Left ventricle myocardium inferior (tissue), 1 donor: ENCODE measurements around the gene DENND1C. TPM values are rescaled to one million over a fixed set of nuclear protein-coding genes. Genes with fewer than 3 reads are reported as not detected.

Experiments used
- DNase-seq: peaks from one replicate; pipeline ENCODE4 v3.0.0-alpha.2; 2020
- H3K27ac ChIP-seq: fragments of 200-600 bp; replicated peaks from 2 replicates; pipeline ENCODE4 v1.8.0; 2021
- H3K27me3 ChIP-seq: fragments of 200-600 bp; 2 replicates; pipeline ENCODE4 v1.8.0; 2021; ENCODE audit warnings: low read depth
- H3K36me3 ChIP-seq: fragments of 200-600 bp; 2 replicates; pipeline ENCODE4 v1.8.0; 2021
- H3K4me1 ChIP-seq: fragments of 200-600 bp; 2 replicates; pipeline ENCODE4 v1.8.0; 2021
- H3K4me3 ChIP-seq: fragments of 200-600 bp; 2 replicates; pipeline ENCODE4 v1.8.0; 2021; ENCODE audit warnings: mild to moderate bottlenecking, moderate library complexity
- H3K9me3 ChIP-seq: fragments of 200-600 bp; replicated peaks from 2 replicates; pipeline ENCODE4 v1.8.0; 2021
- CTCF ChIP-seq: fragments of 200-600 bp; IDR thresholded peaks from 2 replicates; pipeline ENCODE4 v1.8.0; 2021; ENCODE audit warnings: antibody characterized with exemption, mild to moderate bottlenecking, borderline replicate concordance
- intact Hi-C: fragments of 100-400 bp; cut with micrococcal nuclease; formaldehyde crosslinking; loops from one replicate; pipeline ENCODE4 v1.11.0; 2022
- long read RNA-seq: library from polyadenylated mRNA; unstranded; transcript quantifications from one replicate; pipeline ENCODE4 v2.0.0, GENCODE V29; 2021
- total RNA-seq: library from RNA; stranded (reverse); fragmentation: NEBNext Ultra II Directional; extraction: Animal tissue kit (Norgen Biotek cat#: 25700); gene quantifications from one replicate; pipeline ENCODE4 v1.2.1, GENCODE V29; 2021
- donor health status: DM: no; HTN: yes; CAD: no; lungs with severe emphysema.

The DENND1C gene, protein sequence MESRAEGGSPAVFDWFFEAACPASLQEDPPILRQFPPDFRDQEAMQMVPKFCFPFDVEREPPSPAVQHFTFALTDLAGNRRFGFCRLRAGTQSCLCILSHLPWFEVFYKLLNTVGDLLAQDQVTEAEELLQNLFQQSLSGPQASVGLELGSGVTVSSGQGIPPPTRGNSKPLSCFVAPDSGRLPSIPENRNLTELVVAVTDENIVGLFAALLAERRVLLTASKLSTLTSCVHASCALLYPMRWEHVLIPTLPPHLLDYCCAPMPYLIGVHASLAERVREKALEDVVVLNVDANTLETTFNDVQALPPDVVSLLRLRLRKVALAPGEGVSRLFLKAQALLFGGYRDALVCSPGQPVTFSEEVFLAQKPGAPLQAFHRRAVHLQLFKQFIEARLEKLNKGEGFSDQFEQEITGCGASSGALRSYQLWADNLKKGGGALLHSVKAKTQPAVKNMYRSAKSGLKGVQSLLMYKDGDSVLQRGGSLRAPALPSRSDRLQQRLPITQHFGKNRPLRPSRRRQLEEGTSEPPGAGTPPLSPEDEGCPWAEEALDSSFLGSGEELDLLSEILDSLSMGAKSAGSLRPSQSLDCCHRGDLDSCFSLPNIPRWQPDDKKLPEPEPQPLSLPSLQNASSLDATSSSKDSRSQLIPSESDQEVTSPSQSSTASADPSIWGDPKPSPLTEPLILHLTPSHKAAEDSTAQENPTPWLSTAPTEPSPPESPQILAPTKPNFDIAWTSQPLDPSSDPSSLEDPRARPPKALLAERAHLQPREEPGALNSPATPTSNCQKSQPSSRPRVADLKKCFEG
- 1.2 TPM for total RNA-seq
- long read RNA-seq, partial matches to known transcripts = 1 of 1 reads
- long read RNA-seq, other reads (novel, unspliced or antisense) = 0 of 1 reads

DNA sequence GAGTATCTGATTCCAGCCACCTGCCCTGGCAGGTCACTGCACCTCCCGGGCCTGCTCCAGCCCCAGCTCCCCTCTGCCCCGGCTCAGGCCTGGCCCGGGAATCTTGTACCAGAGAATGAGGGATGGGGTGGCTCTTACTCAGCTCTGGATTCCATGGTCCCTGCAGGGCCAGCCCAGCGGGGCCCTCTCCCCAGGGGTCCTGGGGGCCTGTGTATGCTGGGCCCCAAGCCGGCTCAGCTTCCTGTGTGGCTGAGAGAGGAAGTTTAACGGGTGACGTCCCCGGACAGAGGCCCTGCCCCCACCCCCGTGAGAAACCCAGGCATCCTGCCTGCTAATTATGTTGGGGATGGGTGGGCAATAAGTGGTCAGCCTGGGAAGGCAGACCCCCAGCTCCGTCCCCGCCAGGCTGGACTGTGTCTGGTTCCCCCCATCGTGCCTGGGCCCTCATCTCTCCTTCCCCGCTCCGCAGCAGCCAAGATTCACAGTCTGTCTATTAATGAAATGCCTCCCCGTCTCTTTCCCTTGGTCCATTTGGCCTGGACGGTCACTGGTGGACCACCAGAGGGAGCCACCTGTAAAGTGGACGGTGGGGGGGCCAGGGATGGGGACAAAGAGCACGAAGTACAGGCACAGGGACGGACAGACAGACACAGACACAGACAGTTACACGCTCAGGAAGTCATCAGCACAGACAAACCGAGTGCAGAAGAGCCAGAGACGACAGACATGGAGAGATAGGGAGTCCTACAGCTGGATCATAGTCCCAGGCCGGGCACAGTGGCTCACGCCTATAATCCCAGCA, at the start of gene DENND1C:
DENND1C (minus strand) TSS at position 247 of the 802 bp plus-strand sequence; CDS start at position 155, 92 bp downstream.
- Histone ChIP-seq H3K4me3 (peak within 1 kb of the TSS; percentile 44), H3K9me3 (no peaks in the 10 kb centered on the region), H3K4me1 (peaks cover under 1% of the 10 kb centered on the region), H3K36me3 (no peaks in the 10 kb centered on the region), H3K27ac (no peak within 1 kb of the TSS), H3K27me3 (peaks cover 54% of the 10 kb centered on the region)
- intact Hi-C loops = no loop called here
- no peak for DNase-seq
- TF ChIP-seq CTCF = peak; percentile 62

DNA sequence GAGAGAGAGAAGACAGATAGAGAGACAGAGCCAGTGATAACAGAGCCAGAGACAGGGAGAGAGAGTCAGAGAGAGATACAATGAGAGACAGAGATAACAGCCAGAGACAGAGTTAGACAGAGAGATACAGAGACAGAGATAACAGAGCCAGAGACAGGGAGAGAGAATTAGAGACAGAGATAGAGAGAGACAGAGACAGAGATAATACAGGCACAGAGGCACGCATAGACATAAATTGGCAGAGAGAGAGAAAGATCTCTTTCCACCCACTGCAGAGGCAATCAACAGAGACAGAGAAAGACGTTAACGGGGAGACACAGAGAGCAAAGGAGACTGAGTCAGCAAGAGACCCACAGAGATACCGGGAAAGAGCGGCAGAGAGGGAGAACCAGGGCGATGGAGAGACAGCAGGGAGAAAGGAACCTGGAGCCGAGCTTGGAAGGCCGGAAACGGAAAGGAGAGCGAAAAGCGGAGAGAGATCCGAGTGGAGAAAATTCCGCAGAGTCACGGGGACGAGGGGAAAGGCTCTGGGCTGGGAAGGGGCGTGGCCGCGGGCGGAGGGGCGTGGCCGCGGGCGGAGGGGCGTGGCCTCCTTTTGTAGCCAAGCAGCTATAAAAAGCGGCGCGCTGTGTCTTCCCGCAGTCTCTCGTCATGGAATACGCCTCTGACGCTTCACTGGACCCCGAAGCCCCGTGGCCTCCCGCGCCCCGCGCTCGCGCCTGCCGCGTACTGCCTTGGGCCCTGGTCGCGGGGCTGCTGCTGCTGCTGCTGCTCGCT, 49.0 kb upstream of the DENND1C start, which contains the start of gene TNFSF9:
TNFSF9 (plus strand) TSS at position 641 of the 777 bp plus-strand sequence; CDS start at position 652, 11 bp downstream.
- no peak for TF ChIP-seq CTCF
- peaks cover 12% of the 10 kb centered on the region for H3K27me3 ChIP-seq
- intact Hi-C loops = no loop called here
- H3K4me3 ChIP-seq = peak within 1 kb of the TSS; percentile 70
- H3K9me3 ChIP-seq = no peaks in the 10 kb centered on the region
- peaks cover 39% of the 10 kb centered on the region for H3K4me1 ChIP-seq
- H3K27ac ChIP-seq = peak within 1 kb of the TSS; percentile 81
- peak; percentile 90 for DNase-seq
- H3K36me3 ChIP-seq = peaks cover 8% of the 10 kb centered on the region

DNA sequence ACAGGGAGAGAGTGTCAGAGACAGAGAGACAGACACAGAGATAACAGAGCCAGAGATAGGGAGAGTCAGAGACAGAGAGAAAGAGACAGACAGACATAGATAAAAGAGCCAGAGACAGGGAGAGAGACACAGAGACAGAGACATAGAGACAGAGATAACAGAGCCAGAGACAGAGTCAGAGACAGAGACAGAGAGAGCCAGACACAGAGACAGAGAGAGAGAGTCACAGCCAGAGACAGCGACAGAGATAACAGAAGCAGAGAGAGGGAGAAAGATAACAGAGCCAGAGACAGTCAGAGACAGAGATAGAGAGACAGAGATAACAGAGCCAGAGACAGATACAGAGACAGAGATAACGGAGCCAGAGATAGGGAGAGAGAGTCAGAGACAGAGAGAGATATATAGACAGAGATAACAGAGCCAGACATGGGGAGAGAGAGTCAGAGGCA, 48.4 kb upstream of the DENND1C start:
- Histone ChIP-seq H3K27ac (peak overlapping the region; percentile 81), H3K9me3 (no peaks in the 10 kb centered on the region), H3K4me3 (peak overlapping the region; percentile 70), H3K4me1 (peaks cover 43% of the 10 kb centered on the region), H3K27me3 (peaks cover 12% of the 10 kb centered on the region), H3K36me3 (peaks cover 6% of the 10 kb centered on the region)
- no peak for TF ChIP-seq CTCF
- DNase-seq = no peak
- intact Hi-C loops = no loop called here

DNA sequence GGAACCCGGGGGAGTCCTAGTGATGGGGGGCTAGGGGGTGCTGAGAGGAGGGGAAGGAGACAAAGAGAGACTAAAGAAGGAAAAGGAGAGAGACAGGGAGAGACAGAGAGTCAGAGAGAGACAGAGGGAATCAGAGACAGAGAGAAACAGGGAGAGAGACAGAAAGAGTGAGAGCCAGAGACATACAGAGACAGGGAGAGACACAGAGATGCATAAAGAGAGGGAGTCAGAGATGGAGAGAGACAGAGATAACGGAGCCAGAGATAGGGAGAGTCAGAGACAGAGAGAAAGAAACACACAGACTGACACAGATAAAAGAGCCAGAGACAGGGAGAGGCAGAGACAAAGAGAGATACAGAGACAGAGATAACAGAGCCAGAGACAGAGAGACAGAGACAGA, 47.8 kb upstream of the DENND1C start:
- TF ChIP-seq CTCF = no peak
- H3K27ac ChIP-seq = peak overlapping the region; percentile 39
- H3K36me3 ChIP-seq = no peaks in the 10 kb centered on the region
- DNase-seq = no peak
- H3K4me1 ChIP-seq = peaks cover 49% of the 10 kb centered on the region
- no peaks in the 10 kb centered on the region for H3K9me3 ChIP-seq
- H3K27me3 ChIP-seq = peaks cover 12% of the 10 kb centered on the region
- H3K4me3 ChIP-seq = no peak overlapping the region
- intact Hi-C loops = no loop called here
